ENCODE data around the gene RTN4RL1.

RTN4RL1 gene

GRCh38 chr17:1977583-1978395, 47.3 kb downstream of the RTN4RL1 start:
- DNase-seq (ENCODE audit: low read depth) = no peak

GRCh38 chr17:1976683-1977064, 48.5 kb downstream of the RTN4RL1 start:
- DNase-seq (ENCODE audit: low read depth) = no peak

GRCh38 chr17:1976000-1976682, 49.0 kb downstream of the RTN4RL1 start:
- no peak for DNase-seq (ENCODE audit: low read depth)

- no peak for DNase-seq (ENCODE audit: low read depth)
Measured at GRCh38 chr17:1975573-1975972, 49.6 kb downstream of the RTN4RL1 start.

- peak; percentile 20 for DNase-seq (ENCODE audit: low read depth)
Measured at GRCh38 chr17:1972487-1973160, 52.5 kb downstream of the RTN4RL1 start.

GRCh38 chr17:1970843-1971384, 54.2 kb downstream of the RTN4RL1 start:
- DNase-seq (ENCODE audit: low read depth) = no peak

GRCh38 chr17:1969712-1970111, 55.4 kb downstream of the RTN4RL1 start:
- DNase-seq (ENCODE audit: low read depth) = no peak

GRCh38 chr17:1967213-1967612, 57.9 kb downstream of the RTN4RL1 start:
- DNase-seq (ENCODE audit: low read depth) = no peak

- no peak for DNase-seq (ENCODE audit: low read depth)
Measured at GRCh38 chr17:1966274-1967086, 58.7 kb downstream of the RTN4RL1 start.

GRCh38 chr17:1965556-1966273, 59.4 kb downstream of the RTN4RL1 start:
- no peak for DNase-seq (ENCODE audit: low read depth)

- no peak for DNase-seq (ENCODE audit: low read depth)
Measured at GRCh38 chr17:1963250-1963649, 61.9 kb downstream of the RTN4RL1 start.

- DNase-seq (ENCODE audit: low read depth) = no peak
Measured at GRCh38 chr17:1961189-1961588, 63.9 kb downstream of the RTN4RL1 start.

GRCh38 chr17:1960545-1960912, 64.6 kb downstream of the RTN4RL1 start:
- no peak for DNase-seq (ENCODE audit: low read depth)

GRCh38 chr17:1959871-1960544, 65.1 kb downstream of the RTN4RL1 start:
- DNase-seq (ENCODE audit: low read depth) = peak; percentile 65

GRCh38 chr17:1958134-1958881, 66.8 kb downstream of the RTN4RL1 start:
- DNase-seq (ENCODE audit: low read depth) = no peak

GRCh38 chr17:1957037-1957436, 68.1 kb downstream of the RTN4RL1 start:
- DNase-seq (ENCODE audit: low read depth) = peak; percentile 41

- no peak for DNase-seq (ENCODE audit: low read depth)
Measured at GRCh38 chr17:1956134-1956533, 69.0 kb downstream of the RTN4RL1 start.

- no peak for DNase-seq (ENCODE audit: low read depth)
Measured at GRCh38 chr17:1953831-1954230, 71.3 kb downstream of the RTN4RL1 start.

GRCh38 chr17:1951920-1952319, 73.2 kb downstream of the RTN4RL1 start:
- DNase-seq (ENCODE audit: low read depth) = no peak

GRCh38 chr17:1949754-1950153, 75.4 kb downstream of the RTN4RL1 start:
- no peak for DNase-seq (ENCODE audit: low read depth)
